ENCODE results near the gene APBA2.

The APBA2 gene

GRCh38 chr15:28909958-28910500, 24.3 kb downstream of the APBA2 start:
- no peak overlapping the region for H3K4me3 ChIP-seq (ENCODE audit: low read depth, low read length)
- no peak for DNase-seq (ENCODE audit: low read depth)
- no peak for TF ChIP-seq CTCF (IDR thresholded peaks at IDR 0.05; ENCODE audit: control insufficient read depth, extremely low read depth, insufficient read depth)

GRCh38 chr15:28911310-28911931, 25.6 kb downstream of the APBA2 start:
- no peak overlapping the region for H3K4me3 ChIP-seq (ENCODE audit: low read depth, low read length)
- TF ChIP-seq CTCF (IDR thresholded peaks at IDR 0.05; ENCODE audit: control insufficient read depth, extremely low read depth, insufficient read depth) = no peak
- no peak for DNase-seq (ENCODE audit: low read depth)

GRCh38 chr15:28912422-28912821, 26.6 kb downstream of the APBA2 start:
- TF ChIP-seq CTCF (IDR thresholded peaks at IDR 0.05; ENCODE audit: control insufficient read depth, extremely low read depth, insufficient read depth) = no peak
- no peak for DNase-seq (ENCODE audit: low read depth)
- no peak overlapping the region for H3K4me3 ChIP-seq (ENCODE audit: low read depth, low read length)

DNA sequence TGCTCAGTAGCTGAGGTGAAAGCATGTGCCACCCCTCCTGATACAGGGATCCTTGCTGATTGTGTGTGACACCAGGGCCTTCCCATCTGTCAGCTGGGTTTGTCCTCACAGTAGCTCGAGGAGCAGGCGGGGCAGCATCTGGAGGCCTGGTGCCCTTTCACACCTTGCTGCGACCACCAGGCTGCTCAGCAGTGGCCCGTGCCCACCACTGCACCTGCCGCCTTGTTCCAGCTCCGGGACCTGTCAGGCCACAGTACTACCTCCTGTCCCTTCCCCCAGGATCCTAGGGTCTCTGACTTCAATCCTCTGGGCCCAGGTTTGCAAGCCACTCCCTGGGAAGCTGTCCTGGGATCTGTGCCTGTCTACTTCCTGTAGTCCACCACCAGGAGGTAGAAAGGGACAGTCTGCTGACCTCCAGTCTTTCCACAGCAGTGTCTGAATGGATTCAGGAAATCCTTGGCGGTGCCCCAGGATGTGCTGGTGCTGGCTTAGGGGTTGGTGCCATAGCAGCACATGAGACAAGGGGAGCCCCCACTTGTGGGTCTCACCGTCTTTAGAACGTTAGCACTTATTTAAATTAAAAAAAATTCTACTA, 27.5 kb downstream of the APBA2 start:
- TF ChIP-seq CTCF (IDR thresholded peaks at IDR 0.05; ENCODE audit: control insufficient read depth, extremely low read depth, insufficient read depth) = 0 out of 2 replicates have a peak, but pooled peaks have one; percentile 0
- DNase-seq (ENCODE audit: low read depth) = no peak
- no peak overlapping the region for H3K4me3 ChIP-seq (ENCODE audit: low read depth, low read length)

GRCh38 chr15:28914046-28914445, 28.3 kb downstream of the APBA2 start:
- no peak for TF ChIP-seq CTCF (IDR thresholded peaks at IDR 0.05; ENCODE audit: control insufficient read depth, extremely low read depth, insufficient read depth)
- H3K4me3 ChIP-seq (ENCODE audit: low read depth, low read length) = no peak overlapping the region
- DNase-seq (ENCODE audit: low read depth) = no peak

- no peak for DNase-seq (ENCODE audit: low read depth)
- no peak overlapping the region for H3K4me3 ChIP-seq (ENCODE audit: low read depth, low read length)
- TF ChIP-seq CTCF (IDR thresholded peaks at IDR 0.05; ENCODE audit: control insufficient read depth, extremely low read depth, insufficient read depth) = no peak
Observed at GRCh38 chr15:28914483-28915023, 28.8 kb downstream of the APBA2 start.
